Coronary artery (tissue), 2 donors: ENCODE results near the gene ZFHX2.

ENCODE experiments used
- DNase-seq: peaks from one replicate; pipeline ENCODE4 v3.0.0-alpha.2; 2017; ENCODE audit warnings: low spot score
- H3K27ac ChIP-seq, 2 donors: fragments of 200-600 bp; sonication (generic); one replicate each; pipeline ENCODE4 v1.5.1; 2016 to 2019
- H3K4me3 ChIP-seq: fragments of 200-600 bp; sonication (generic); 2 replicates; pipeline ENCODE4 v1.5.1; 2016; ENCODE audit warnings: mild to moderate bottlenecking, moderate library complexity
- CTCF ChIP-seq: fragments of 200-600 bp; sonication (generic); IDR thresholded peaks from one replicate; pipeline ENCODE4 v1.5.1; 2019; ENCODE audit warnings: antibody characterized with exemption

ZFHX2 gene

GRCh38 chr14:23570806-23571483, 19.4 kb upstream of the ZFHX2 start:
- DNase-seq: no peak
- Histone ChIP-seq H3K27ac (no peak overlapping the region), H3K4me3 (no peak overlapping the region)
- TF ChIP-seq CTCF: no peak

- Histone ChIP-seq H3K27ac (no peak overlapping the region), H3K4me3 (no peak overlapping the region)
- DNase-seq: no peak
- no peak for TF ChIP-seq CTCF
Observed at GRCh38 chr14:23569443-23570151, 18.0 kb upstream of the ZFHX2 start.

- no peak overlapping the region for H3K27ac ChIP-seq
- H3K4me3 ChIP-seq: no peak overlapping the region
- TF ChIP-seq CTCF: no peak
- no peak for DNase-seq
Observed at GRCh38 chr14:23568600-23569331, 17.2 kb upstream of the ZFHX2 start.

GRCh38 chr14:23568021-23568599, 16.5 kb upstream of the ZFHX2 start:
- no peak for DNase-seq
- TF ChIP-seq CTCF: no peak
- H3K4me3 ChIP-seq: no peak overlapping the region
- peak overlapping the region; percentile 6 to 38 for H3K27ac ChIP-seq

- peak within 1 kb of the TSS; percentile 38 to 39 for H3K27ac ChIP-seq
Observed at GRCh38 chr14:23567186-23568020, 15.8 kb upstream of the ZFHX2 start, which contains the start of gene AP1G2. AP1G2 (minus strand) TSS chr14:23567791; CDS start chr14:23567314, 477 bp downstream.

More at GRCh38 chr14:23567186-23568020, 15.8 kb upstream of the ZFHX2 start, which contains the start of gene AP1G2:
- TF ChIP-seq CTCF: no peak
- no peak for DNase-seq
- H3K4me3 ChIP-seq: peak within 1 kb of the TSS; percentile 78
